HEK293 (cell line): ENCODE measurements around the gene LAMB4.

Source experiments
- CTCF ChIA-PET: fragments of 350-600 bp; formaldehyde crosslinking; extraction: SDS; loops from one replicate; lab custom pipeline; 2021; ENCODE audit warnings: antibody characterized with exemption; lab: Yijun Ruan, JAX
- POLR2A ChIA-PET: fragments of 300-600 bp; formaldehyde crosslinking; extraction: SDS; loops from one replicate; lab custom pipeline; 2020; ENCODE audit warnings: antibody characterized with exemption, inconsistent platforms; lab: Yijun Ruan, JAX
- H3K27ac ChIP-seq: fragments of 200-500 bp; sonication (Bioruptor generic); 2 replicates; pipeline ENCODE4 v1.5.1; 2014; ENCODE audit warnings: low read depth, low read length, control low read depth, inconsistent platforms; ENCODE audit errors: extremely low read depth
- H3K36me3 ChIP-seq, 2 experiments: fragments of 200-500 bp in 1 of 2; sonication (Bioruptor generic) in 1 of 2; 1 replicate in 1 of 2; 2 replicates in 1 of 2; pipeline ENCODE4 v1.5.1; 2014 to 2017; ENCODE audit warnings: inconsistent platforms in 2 of 2, low read length in 2 of 2; ENCODE audit not compliant: control insufficient read depth in 2 of 2, insufficient read depth in 1 of 2
- H3K4me1 ChIP-seq: fragments of 200-500 bp; sonication (Bioruptor generic); 2 replicates; pipeline ENCODE4 v1.5.1; 2014; ENCODE audit warnings: mild to moderate bottlenecking, low read length, inconsistent platforms; ENCODE audit not compliant: control insufficient read depth, insufficient read depth
- H3K4me3 ChIP-seq: 2 replicates; pipeline ENCODE4 v1.5.1; 2011; ENCODE audit warnings: low read depth, mild to moderate bottlenecking, control low read depth, low read length, moderate library complexity
- H3K9me3 ChIP-seq: fragments of 200-500 bp; sonication (Bioruptor generic); 2 replicates; pipeline ENCODE4 v1.5.1; 2014; ENCODE audit warnings: low read depth, low read length, inconsistent platforms; ENCODE audit not compliant: control insufficient read depth, insufficient read depth
- ATF2 ChIP-seq: fragments of 450-650 bp; formaldehyde crosslinking; IDR thresholded peaks from 2 replicates; pipeline ENCODE4 v1.5.1; 2016; ENCODE audit warnings: missing biosample characterization, missing genetic modification characterization, low read depth
- EGR2 ChIP-seq: fragments of 450-650 bp; formaldehyde crosslinking; IDR thresholded peaks from 2 replicates; pipeline ENCODE4 v1.5.1; 2016; ENCODE audit warnings: low read depth, missing biosample characterization, missing genetic modification characterization
- FEZF1 ChIP-seq: fragments of 450-650 bp; formaldehyde crosslinking; IDR thresholded peaks from 2 replicates; pipeline ENCODE4 v1.5.1; 2016; ENCODE audit warnings: missing biosample characterization, missing genetic modification characterization
- HOXA7 ChIP-seq: sonication (generic); formaldehyde crosslinking; IDR thresholded peaks from 2 replicates; pipeline ENCODE4 v1.8.1; 2022; ENCODE audit warnings: missing genetic modification reagents, borderline replicate concordance
- KLF7 ChIP-seq: fragments of 450-650 bp; formaldehyde crosslinking; IDR thresholded peaks from 2 replicates; pipeline ENCODE4 v1.5.1; 2016; ENCODE audit warnings: missing biosample characterization, missing genetic modification characterization, borderline replicate concordance
- MYNN ChIP-seq: fragments of 450-650 bp; formaldehyde crosslinking; IDR thresholded peaks from 2 replicates; pipeline ENCODE4 v1.5.1; 2016; ENCODE audit warnings: missing biosample characterization, missing genetic modification characterization, borderline replicate concordance
- PATZ1 ChIP-seq: fragments of 450-650 bp; formaldehyde crosslinking; IDR thresholded peaks from 2 replicates; pipeline ENCODE4 v1.5.1; 2016; ENCODE audit warnings: missing biosample characterization, missing genetic modification characterization
- ZBTB8A ChIP-seq: fragments of 450-650 bp; formaldehyde crosslinking; IDR thresholded peaks from 2 replicates; pipeline ENCODE4 v1.5.1; 2016; ENCODE audit warnings: missing biosample characterization, missing genetic modification characterization
- ZNF148 ChIP-seq: fragments of 450-650 bp; formaldehyde crosslinking; IDR thresholded peaks from 2 replicates; pipeline ENCODE4 v1.5.0; 2017; ENCODE audit warnings: missing biosample characterization, missing genetic modification characterization, borderline replicate concordance
- ZNF16 ChIP-seq: fragments of 450-650 bp; formaldehyde crosslinking; IDR thresholded peaks from 2 replicates; pipeline ENCODE4 v1.5.1; 2016; ENCODE audit warnings: low read depth, missing biosample characterization, missing genetic modification characterization
- ZNF394 ChIP-seq: fragments of 450-650 bp; formaldehyde crosslinking; IDR thresholded peaks from 2 replicates; pipeline ENCODE4 v1.5.1; 2016; ENCODE audit warnings: missing biosample characterization, missing genetic modification characterization, mild to moderate bottlenecking, moderate library complexity, borderline replicate concordance
- ZNF580 ChIP-seq: fragments of 450-650 bp; formaldehyde crosslinking; IDR thresholded peaks from 2 replicates; pipeline ENCODE4 v1.5.1; 2016; ENCODE audit warnings: missing biosample characterization, missing genetic modification characterization
- ZNF624 ChIP-seq: fragments of 450-650 bp; formaldehyde crosslinking; IDR thresholded peaks from 2 replicates; pipeline ENCODE4 v1.5.1; 2017; ENCODE audit warnings: missing biosample characterization, missing genetic modification characterization
- ZNF692 ChIP-seq: fragments of 450-650 bp; formaldehyde crosslinking; IDR thresholded peaks from 2 replicates; pipeline ENCODE4 v1.5.1; 2016; ENCODE audit warnings: missing biosample characterization, missing genetic modification characterization
- ZSCAN5A ChIP-seq: fragments of 450-650 bp; formaldehyde crosslinking; IDR thresholded peaks from 2 replicates; pipeline ENCODE4 v1.5.1; 2016; ENCODE audit warnings: missing biosample characterization, missing genetic modification characterization

Gene LAMB4

GRCh38 chr7:108001764-108002725 is 128.1 kb downstream of the LAMB4 start (continued):
- no peak for TF ChIP-seq ZNF148
- TF ChIP-seq ZNF624: no peak
- TF ChIP-seq ZNF394 (tag by site-specific recombination): no peak
- TF ChIP-seq ATF2: no peak
- no peak for TF ChIP-seq ZNF16 (tag by site-specific recombination)

GRCh38 chr7:108000875-108001763 is 129.0 kb downstream of the LAMB4 start:
- ChIA-PET CTCF (interaction anchor here (0.6 to 1.0 kb wide), 3 partner anchors 10 to 88 kb away, joined by 3 read pairs; no protein-coding TSS in a partner anchor), POLR2A (interaction anchor here (2.0 kb wide), 1 partner anchor 14 kb away, joined by 18 read pairs; no protein-coding TSS in a partner anchor)
- H3K4me1 ChIP-seq: peaks cover 12% of the 10 kb centered on the region
- TF ChIP-seq MYNN (no peak), ZNF580 (no peak), PATZ1 (no peak), ZBTB8A (tag by site-specific recombination) (no peak), ZNF16 (tag by site-specific recombination) (no peak), ZNF692 (no peak), EGR2 (tag by site-specific recombination) (no peak), FEZF1 (tag by site-specific recombination) (no peak), HOXA7 (CRISPR knock-in tag) (no peak), ZSCAN5A (tag by site-specific recombination) (no peak), KLF7 (tag by site-specific recombination) (no peak)
- H3K27ac ChIP-seq: no peak overlapping the region
- peak overlapping the region; percentile 60; the same call in 1 of the 2 replicates for H3K4me3 ChIP-seq
- peaks cover 0 to 3% of the 10 kb centered on the region in 2 experiments; a peak in 2 of 3 replicates for H3K36me3 ChIP-seq
- H3K9me3 ChIP-seq: no peaks in the 10 kb centered on the region
